GM23338 (cell line): ENCODE results near the gene MLST8. TPM values are rescaled to one million over a fixed set of nuclear protein-coding genes. Genes with fewer than 3 reads are reported as not detected.

Source experiments
- ATAC-seq: fragments of 200-7000 bp; cut with Tn5 transposase; 3 replicates; pipeline ENCODE4 v1.9.1; 2020
- DNase-seq: peaks from one replicate; pipeline ENCODE4 v3.0.0-alpha.2; 2015; ENCODE audit warnings: low spot score
- H2AFZ ChIP-seq: fragments of 200-600 bp; sonication (generic); 2 replicates; pipeline ENCODE4 v1.8.0; 2016; ENCODE audit warnings: antibody characterized with exemption, mild to moderate bottlenecking, moderate library complexity
- H3F3A ChIP-seq: fragments of 200-600 bp; sonication (generic); replicated peaks from 2 replicates; pipeline ENCODE4 v1.8.0; 2017; ENCODE audit warnings: antibody characterized with exemption, mixed run types, low read depth
- H3K27ac ChIP-seq: fragments of 200-600 bp; sonication (generic); 2 replicates; pipeline ENCODE4 v1.6.1; 2016; ENCODE audit warnings: low read depth
- H3K27me3 ChIP-seq: fragments of 200-600 bp; sonication (generic); 2 replicates; pipeline ENCODE4 v1.8.0; 2016; ENCODE audit warnings: mild to moderate bottlenecking, mixed run types, moderate library complexity; ENCODE audit not compliant: insufficient read depth
- H3K36me3 ChIP-seq: fragments of 200-600 bp; sonication (generic); 2 replicates; pipeline ENCODE4 v1.8.0; 2016; ENCODE audit warnings: mild to moderate bottlenecking; ENCODE audit not compliant: insufficient read depth
- H3K4me1 ChIP-seq: fragments of 200-600 bp; sonication (generic); 2 replicates; pipeline ENCODE4 v1.8.0; 2016; ENCODE audit warnings: mild to moderate bottlenecking, moderate library complexity; ENCODE audit not compliant: insufficient read depth
- H3K4me2 ChIP-seq: fragments of 200-600 bp; sonication (generic); 2 replicates; pipeline ENCODE4 v1.7.1; 2017; ENCODE audit warnings: mixed run types
- H3K4me3 ChIP-seq: fragments of 200-600 bp; sonication (generic); 2 replicates; pipeline ENCODE4 v1.6.1; 2016; ENCODE audit warnings: mixed run types
- H3K79me2 ChIP-seq: fragments of 200-600 bp; sonication (generic); replicated peaks from 2 replicates; pipeline ENCODE4 v1.8.0; 2017; ENCODE audit warnings: mild to moderate bottlenecking; ENCODE audit not compliant: insufficient read depth
- H3K9me2 ChIP-seq: fragments of 200-600 bp; sonication (generic); 2 replicates; pipeline ENCODE4 v1.8.0; 2017; ENCODE audit not compliant: insufficient read depth
- H4K20me1 ChIP-seq: fragments of 200-600 bp; sonication (generic); replicated peaks from 2 replicates; pipeline ENCODE4 v1.8.0; 2017; ENCODE audit warnings: mild to moderate bottlenecking; ENCODE audit not compliant: insufficient read depth
- H3K27ac Mint-ChIP-seq: 2 replicates; pipeline ENCODE4 v1.8.0; 2020; ENCODE audit warnings: inconsistent platforms, mild to moderate bottlenecking, moderate library complexity, mixed read lengths
- H3K27me3 Mint-ChIP-seq: 3 replicates; pipeline ENCODE4 v1.8.0; 2022; ENCODE audit warnings: low read depth, mild to moderate bottlenecking, moderate library complexity, mixed read lengths, inconsistent platforms; ENCODE audit not compliant: insufficient read depth, poor library complexity
- H3K36me3 Mint-ChIP-seq: 3 replicates; pipeline ENCODE4 v1.8.0; 2021; ENCODE audit warnings: low read depth, mild to moderate bottlenecking, inconsistent platforms, moderate library complexity, mixed read lengths
- H3K4me1 Mint-ChIP-seq: 3 replicates; pipeline ENCODE4 v1.8.0; 2020; ENCODE audit warnings: mild to moderate bottlenecking, inconsistent platforms, mixed read lengths
- H3K4me3 Mint-ChIP-seq: 3 replicates; pipeline ENCODE4 v1.8.0; 2021; ENCODE audit warnings: moderate library complexity, mild to moderate bottlenecking, inconsistent platforms, mixed read lengths
- H3K9me3 Mint-ChIP-seq: 3 replicates; pipeline ENCODE4 v1.8.0; 2020; ENCODE audit warnings: moderate library complexity, mild to moderate bottlenecking, inconsistent platforms, mixed read lengths
- CREB1 ChIP-seq: fragments of 250-450 bp; sonication (Bioruptor Pico); IDR thresholded peaks from 2 replicates; pipeline ENCODE4 v1.5.0; 2020; ENCODE audit warnings: low read depth, mild to moderate bottlenecking, moderate library complexity
- EZH2 ChIP-seq: fragments of 200-600 bp; sonication (generic); IDR thresholded peaks from one replicate; pipeline ENCODE4 v1.8.0; 2017; ENCODE audit warnings: antibody characterized with exemption, mild to moderate bottlenecking, low read depth; ENCODE audit not compliant: unreplicated experiment
- EZH2phosphoT487 ChIP-seq: fragments of 200-600 bp; sonication (generic); IDR thresholded peaks from one replicate; pipeline ENCODE4 v1.8.1; 2018; ENCODE audit warnings: antibody characterized with exemption; ENCODE audit not compliant: unreplicated experiment
- JUNB ChIP-seq: IDR thresholded peaks from one replicate; pipeline ENCODE4 v1.6.1; 2016; ENCODE audit warnings: antibody characterized with exemption; ENCODE audit not compliant: unreplicated experiment
- NANOG ChIP-seq: IDR thresholded peaks from 2 replicates; pipeline ENCODE4 v1.6.1; 2016; ENCODE audit warnings: antibody characterized with exemption, borderline replicate concordance
- POLR2AphosphoS5 ChIP-seq: IDR thresholded peaks from 2 replicates; pipeline ENCODE4 v1.6.1; 2016; ENCODE audit warnings: antibody characterized with exemption, low read depth
- STAT1 ChIP-seq: IDR thresholded peaks from one replicate; pipeline ENCODE4 v1.6.1; 2016; ENCODE audit warnings: antibody characterized with exemption; ENCODE audit not compliant: unreplicated experiment
- ZNF114 ChIP-seq: fragments of 250-450 bp; sonication (Bioruptor Pico); IDR thresholded peaks from 2 replicates; pipeline ENCODE4 v1.5.0; 2020; ENCODE audit warnings: mild to moderate bottlenecking, moderate library complexity
- ZNF331 ChIP-seq: fragments of 250-450 bp; sonication (Bioruptor Pico); IDR thresholded peaks from 2 replicates; pipeline ENCODE4 v1.5.0; 2020; ENCODE audit warnings: low read depth, mild to moderate bottlenecking, moderate library complexity
- polyA plus RNA-seq: library from polyadenylated mRNA; unstranded; fragments of >200 nt; fragmentation: Nextera tagmentation; extraction: Ambion mirVana; gene quantifications from 2 replicates; pipeline ENCODE4 v1.2.1, GENCODE V29; 2016
- total RNA-seq: library from RNA; depleted of rRNA; stranded (reverse); fragments of >200 nt; shearing (Covaris generic); gene quantifications from 2 replicates; pipeline ENCODE4 v1.2.3, GENCODE V29; 2014
- TF ChIP-seq, protein P1 (sequence below), 2 experiments: fragments of 200-600 bp in 1 of 2; sonication (generic) in 1 of 2; conservative IDR thresholded peaks; 2 replicates each; pipeline versions ENCODE4 v1.5.1 to v1.6.1; 2016 to 2017; ENCODE audit warnings: antibody characterized with exemption in 2 of 2, low read depth in 2 of 2, mild to moderate bottlenecking in 2 of 2, moderate library complexity in 1 of 2
- TF ChIP-seq, protein P2 (sequence below): IDR thresholded peaks from 2 replicates; pipeline ENCODE4 v1.6.1; 2016; ENCODE audit warnings: antibody characterized with exemption
- TF ChIP-seq, protein P3 (sequence below): fragments of 250-450 bp; sonication (Bioruptor Pico); IDR thresholded peaks from 2 replicates; pipeline ENCODE4 v1.5.0; 2020; ENCODE audit warnings: mild to moderate bottlenecking, moderate library complexity

Gene MLST8
- total and polyA plus RNA-seq, 2 experiments from 2014 or later = 58.8 to 138 TPM

DNA sequence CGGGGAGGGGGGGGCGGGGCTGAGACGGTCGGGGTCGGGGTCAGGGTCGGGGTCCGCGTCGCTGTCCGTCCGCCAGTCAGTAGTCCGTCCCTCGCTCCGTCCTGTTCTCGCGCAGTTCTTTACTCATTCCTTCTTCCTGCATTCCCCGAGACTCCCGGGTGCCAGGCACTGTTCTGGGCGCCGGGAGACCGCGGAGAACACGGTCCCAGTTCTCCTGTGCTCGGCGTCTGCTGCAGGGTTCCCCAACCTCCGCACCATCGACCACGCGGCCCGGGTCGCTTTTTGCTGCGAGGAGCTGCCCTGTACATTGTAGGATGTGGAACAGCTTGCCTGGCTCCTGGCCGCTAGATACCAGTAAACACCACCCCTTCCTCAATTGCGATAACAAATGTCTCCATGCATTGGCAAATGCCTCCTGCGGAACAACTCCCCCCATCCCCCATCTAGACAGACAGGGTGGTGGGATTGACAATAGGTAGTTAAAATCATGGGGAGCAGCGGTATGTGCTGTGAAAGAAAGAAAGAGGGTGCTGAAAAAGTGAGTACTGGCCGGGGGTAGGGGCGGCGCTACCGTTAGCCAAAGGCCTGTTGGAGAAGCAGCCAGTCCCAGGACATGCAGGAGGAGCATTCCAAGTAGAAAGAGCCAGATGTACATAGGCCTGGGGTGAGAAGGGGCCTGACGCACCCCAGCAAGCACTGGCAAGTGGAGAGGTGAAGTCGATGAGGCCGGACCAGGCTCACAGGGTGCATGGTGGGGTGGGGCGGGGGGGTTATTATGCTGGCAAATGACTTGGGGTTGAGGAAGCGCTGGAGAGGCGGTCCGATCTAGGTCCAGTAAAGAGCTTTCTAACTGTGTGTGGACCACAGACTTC lies 49.0 kb upstream of the MLST8 start (continued):
- TF ChIP-seq EZH2 (no peak), EZH2phosphoT487 (no peak), JUNB (no peak), NANOG (no peak), ZNF331 (no peak), CREB1 (CRISPR knock-in tag) (no peak), POLR2AphosphoS5 (no peak; the same call in 1 of the 2 replicates), STAT1 (no peak)
- TF ChIP-seq, protein P1, sequence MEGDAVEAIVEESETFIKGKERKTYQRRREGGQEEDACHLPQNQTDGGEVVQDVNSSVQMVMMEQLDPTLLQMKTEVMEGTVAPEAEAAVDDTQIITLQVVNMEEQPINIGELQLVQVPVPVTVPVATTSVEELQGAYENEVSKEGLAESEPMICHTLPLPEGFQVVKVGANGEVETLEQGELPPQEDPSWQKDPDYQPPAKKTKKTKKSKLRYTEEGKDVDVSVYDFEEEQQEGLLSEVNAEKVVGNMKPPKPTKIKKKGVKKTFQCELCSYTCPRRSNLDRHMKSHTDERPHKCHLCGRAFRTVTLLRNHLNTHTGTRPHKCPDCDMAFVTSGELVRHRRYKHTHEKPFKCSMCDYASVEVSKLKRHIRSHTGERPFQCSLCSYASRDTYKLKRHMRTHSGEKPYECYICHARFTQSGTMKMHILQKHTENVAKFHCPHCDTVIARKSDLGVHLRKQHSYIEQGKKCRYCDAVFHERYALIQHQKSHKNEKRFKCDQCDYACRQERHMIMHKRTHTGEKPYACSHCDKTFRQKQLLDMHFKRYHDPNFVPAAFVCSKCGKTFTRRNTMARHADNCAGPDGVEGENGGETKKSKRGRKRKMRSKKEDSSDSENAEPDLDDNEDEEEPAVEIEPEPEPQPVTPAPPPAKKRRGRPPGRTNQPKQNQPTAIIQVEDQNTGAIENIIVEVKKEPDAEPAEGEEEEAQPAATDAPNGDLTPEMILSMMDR (conservative IDR thresholded peaks at IDR 0.05; ENCODE audit: low read depth in 2 of 2) = no peak
- TF ChIP-seq, protein P2, sequence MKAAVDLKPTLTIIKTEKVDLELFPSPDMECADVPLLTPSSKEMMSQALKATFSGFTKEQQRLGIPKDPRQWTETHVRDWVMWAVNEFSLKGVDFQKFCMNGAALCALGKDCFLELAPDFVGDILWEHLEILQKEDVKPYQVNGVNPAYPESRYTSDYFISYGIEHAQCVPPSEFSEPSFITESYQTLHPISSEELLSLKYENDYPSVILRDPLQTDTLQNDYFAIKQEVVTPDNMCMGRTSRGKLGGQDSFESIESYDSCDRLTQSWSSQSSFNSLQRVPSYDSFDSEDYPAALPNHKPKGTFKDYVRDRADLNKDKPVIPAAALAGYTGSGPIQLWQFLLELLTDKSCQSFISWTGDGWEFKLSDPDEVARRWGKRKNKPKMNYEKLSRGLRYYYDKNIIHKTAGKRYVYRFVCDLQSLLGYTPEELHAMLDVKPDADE = no peak

DNA sequence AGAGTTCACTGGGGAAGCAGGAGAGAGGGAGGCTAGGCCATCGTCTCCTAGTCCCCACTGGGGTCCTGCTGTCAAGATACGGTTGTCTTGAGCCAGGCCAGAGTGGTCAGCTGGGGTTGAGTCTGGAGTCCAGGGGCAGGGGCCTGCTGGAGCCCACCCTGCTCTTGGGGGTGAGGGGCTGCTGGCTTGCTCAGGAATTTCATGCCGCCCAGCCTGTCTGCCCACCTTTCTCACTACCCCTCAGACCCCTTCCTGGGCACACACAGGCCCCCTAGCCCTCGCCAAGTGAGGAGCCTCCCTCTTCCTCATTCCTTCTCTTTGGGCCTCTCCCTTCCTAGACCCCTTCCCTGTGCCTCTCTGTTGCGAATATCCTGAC lies 48.4 kb upstream of the MLST8 start:
- H3K4me3 ChIP-seq = peak overlapping the region; percentile 99
- H3F3A ChIP-seq = peaks cover 32% of the 10 kb centered on the region
- H3K9me2 ChIP-seq = no peaks in the 10 kb centered on the region
- ATAC-seq = no peak
- Mint-ChIP-seq H3K9me3 (peaks cover 18% of the 10 kb centered on the region), H3K27me3 (peaks cover 44% of the 10 kb centered on the region), H3K27ac (peak overlapping the region; percentile 77), H3K4me1 (peaks cover 37% of the 10 kb centered on the region), H3K36me3 (peaks cover 41% of the 10 kb centered on the region), H3K4me3 (peak overlapping the region; percentile 93)
- H3K79me2 ChIP-seq = peaks cover 82% of the 10 kb centered on the region
- no peaks in the 10 kb centered on the region for H3K27me3 ChIP-seq
- TF ChIP-seq, protein P3, sequence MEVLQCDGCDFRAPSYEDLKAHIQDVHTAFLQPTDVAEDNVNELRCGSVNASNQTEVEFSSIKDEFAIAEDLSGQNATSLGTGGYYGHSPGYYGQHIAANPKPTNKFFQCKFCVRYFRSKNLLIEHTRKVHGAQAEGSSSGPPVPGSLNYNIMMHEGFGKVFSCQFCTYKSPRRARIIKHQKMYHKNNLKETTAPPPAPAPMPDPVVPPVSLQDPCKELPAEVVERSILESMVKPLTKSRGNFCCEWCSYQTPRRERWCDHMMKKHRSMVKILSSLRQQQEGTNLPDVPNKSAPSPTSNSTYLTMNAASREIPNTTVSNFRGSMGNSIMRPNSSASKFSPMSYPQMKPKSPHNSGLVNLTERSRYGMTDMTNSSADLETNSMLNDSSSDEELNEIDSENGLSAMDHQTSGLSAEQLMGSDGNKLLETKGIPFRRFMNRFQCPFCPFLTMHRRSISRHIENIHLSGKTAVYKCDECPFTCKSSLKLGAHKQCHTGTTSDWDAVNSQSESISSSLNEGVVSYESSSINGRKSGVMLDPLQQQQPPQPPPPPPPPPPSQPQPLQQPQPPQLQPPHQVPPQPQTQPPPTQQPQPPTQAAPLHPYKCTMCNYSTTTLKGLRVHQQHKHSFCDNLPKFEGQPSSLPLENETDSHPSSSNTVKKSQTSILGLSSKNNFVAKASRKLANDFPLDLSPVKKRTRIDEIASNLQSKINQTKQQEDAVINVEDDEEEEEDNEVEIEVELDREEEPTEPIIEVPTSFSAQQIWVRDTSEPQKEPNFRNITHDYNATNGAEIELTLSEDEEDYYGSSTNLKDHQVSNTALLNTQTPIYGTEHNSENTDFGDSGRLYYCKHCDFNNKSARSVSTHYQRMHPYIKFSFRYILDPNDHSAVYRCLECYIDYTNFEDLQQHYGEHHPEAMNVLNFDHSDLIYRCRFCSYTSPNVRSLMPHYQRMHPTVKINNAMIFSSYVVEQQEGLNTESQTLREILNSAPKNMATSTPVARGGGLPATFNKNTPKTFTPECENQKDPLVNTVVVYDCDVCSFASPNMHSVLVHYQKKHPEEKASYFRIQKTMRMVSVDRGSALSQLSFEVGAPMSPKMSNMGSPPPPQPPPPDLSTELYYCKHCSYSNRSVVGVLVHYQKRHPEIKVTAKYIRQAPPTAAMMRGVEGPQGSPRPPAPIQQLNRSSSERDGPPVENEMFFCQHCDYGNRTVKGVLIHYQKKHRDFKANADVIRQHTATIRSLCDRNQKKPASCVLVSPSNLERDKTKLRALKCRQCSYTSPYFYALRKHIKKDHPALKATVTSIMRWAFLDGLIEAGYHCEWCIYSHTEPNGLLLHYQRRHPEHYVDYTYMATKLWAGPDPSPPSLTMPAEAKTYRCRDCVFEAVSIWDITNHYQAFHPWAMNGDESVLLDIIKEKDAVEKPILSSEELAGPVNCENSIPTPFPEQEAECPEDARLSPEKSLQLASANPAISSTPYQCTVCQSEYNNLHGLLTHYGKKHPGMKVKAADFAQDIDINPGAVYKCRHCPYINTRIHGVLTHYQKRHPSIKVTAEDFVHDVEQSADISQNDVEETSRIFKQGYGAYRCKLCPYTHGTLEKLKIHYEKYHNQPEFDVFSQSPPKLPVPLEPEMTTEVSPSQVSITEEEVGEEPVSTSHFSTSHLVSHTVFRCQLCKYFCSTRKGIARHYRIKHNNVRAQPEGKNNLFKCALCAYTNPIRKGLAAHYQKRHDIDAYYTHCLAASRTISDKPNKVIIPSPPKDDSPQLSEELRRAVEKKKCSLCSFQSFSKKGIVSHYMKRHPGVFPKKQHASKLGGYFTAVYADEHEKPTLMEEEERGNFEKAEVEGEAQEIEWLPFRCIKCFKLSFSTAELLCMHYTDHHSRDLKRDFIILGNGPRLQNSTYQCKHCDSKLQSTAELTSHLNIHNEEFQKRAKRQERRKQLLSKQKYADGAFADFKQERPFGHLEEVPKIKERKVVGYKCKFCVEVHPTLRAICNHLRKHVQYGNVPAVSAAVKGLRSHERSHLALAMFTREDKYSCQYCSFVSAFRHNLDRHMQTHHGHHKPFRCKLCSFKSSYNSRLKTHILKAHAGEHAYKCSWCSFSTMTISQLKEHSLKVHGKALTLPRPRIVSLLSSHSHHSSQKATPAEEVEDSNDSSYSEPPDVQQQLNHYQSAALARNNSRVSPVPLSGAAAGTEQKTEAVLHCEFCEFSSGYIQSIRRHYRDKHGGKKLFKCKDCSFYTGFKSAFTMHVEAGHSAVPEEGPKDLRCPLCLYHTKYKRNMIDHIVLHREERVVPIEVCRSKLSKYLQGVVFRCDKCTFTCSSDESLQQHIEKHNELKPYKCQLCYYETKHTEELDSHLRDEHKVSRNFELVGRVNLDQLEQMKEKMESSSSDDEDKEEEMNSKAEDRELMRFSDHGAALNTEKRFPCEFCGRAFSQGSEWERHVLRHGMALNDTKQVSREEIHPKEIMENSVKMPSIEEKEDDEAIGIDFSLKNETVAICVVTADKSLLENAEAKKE = no peak
- TF ChIP-seq NANOG (no peak), ZNF114 (CRISPR knock-in tag) (no peak), CREB1 (CRISPR knock-in tag) (no peak), JUNB (no peak)
- peaks cover 32% of the 10 kb centered on the region for H4K20me1 ChIP-seq
- no peak overlapping the region for H2AFZ ChIP-seq
- no peak overlapping the region for H3K27ac ChIP-seq
- peak; percentile 0 for DNase-seq
- peak overlapping the region; percentile 99 for H3K4me2 ChIP-seq
- peaks cover 27% of the 10 kb centered on the region; the same call in 1 of the 2 replicates for H3K4me1 ChIP-seq
- H3K36me3 ChIP-seq = peaks cover 21% of the 10 kb centered on the region; the same call in 1 of the 2 replicates
